Measurements from ENCODE around the gene UPK3A.

- TF ChIP-seq CTCF (conservative IDR thresholded peaks at IDR 0.05) = no peak
- TF ChIP-seq ZFX (IDR thresholded peaks at IDR 0.05) = no peak
These were observed 37.1 kb downstream of the UPK3A start for GRCh38 chr22:45321827-45322226.
